Measurements from ENCODE around the gene TNFRSF8.

TNFRSF8 gene

DNA sequence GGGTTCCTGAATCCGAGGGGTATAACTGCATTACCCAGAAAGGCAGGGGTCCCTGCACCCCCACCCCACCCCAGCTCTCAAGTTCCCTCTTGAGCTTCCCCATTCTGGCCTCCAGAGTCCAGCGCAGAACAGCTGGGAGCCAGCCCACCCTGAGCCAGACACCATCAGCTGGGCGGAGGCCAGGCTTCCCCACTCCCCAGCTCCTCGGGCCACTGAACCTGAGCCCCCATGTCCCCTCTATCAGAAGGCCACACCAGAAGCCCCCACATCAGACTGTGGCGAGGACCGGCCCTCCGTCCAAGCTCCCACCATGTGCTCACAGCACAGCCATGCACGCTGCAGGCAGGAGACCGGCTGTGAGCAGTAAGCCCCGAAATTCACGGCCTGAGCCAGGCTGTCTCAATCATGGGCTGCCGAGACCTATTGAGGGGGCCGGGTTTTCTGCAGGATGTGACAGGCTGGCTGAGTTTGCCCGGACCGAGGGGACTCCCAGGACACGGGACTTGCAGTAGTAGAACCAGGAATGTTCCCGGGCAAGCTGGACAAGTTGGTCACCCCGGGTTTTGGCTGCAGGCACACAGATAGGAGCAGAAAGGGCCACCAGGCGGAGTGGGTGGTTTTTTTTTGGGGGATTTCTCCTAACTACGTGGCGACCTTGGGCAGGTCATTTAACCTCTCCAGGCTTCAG is 78.2 kb downstream of the TNFRSF8 start:
- Histone ChIP-seq H3F3A (ENCODE audit: insufficient read depth) (no peaks in the 10 kb centered on the region), H2AFZ (ENCODE audit: low read depth, low read length, severe bottlenecking) (no peak overlapping the region), H3K9me2 (replicated peaks; ENCODE audit: insufficient read depth, low read length) (no peaks in the 10 kb centered on the region), H3K27me3 (ENCODE audit: low read length) (no peaks in the 10 kb centered on the region), H3K4me2 (ENCODE audit: low read depth, low read length, poor library complexity, severe bottlenecking) (no peak overlapping the region), H3K79me2 (ENCODE audit: insufficient read depth, low read length) (no peaks in the 10 kb centered on the region), H3K27ac (ENCODE audit: low read depth, low read length) (no peak overlapping the region), H4K20me1 (ENCODE audit: low read depth, low read length) (no peaks in the 10 kb centered on the region), H3K36me3 (ENCODE audit: low read length) (no peaks in the 10 kb centered on the region), H3K9me3 (ENCODE audit: insufficient read depth, low read length) (no peaks in the 10 kb centered on the region), H3K9ac (ENCODE audit: low read length) (no peak overlapping the region), H3K4me3 (ENCODE audit: insufficient read depth, low read length, poor library complexity, severe bottlenecking) (no peak overlapping the region)
- TF ChIP-seq, protein P1, sequence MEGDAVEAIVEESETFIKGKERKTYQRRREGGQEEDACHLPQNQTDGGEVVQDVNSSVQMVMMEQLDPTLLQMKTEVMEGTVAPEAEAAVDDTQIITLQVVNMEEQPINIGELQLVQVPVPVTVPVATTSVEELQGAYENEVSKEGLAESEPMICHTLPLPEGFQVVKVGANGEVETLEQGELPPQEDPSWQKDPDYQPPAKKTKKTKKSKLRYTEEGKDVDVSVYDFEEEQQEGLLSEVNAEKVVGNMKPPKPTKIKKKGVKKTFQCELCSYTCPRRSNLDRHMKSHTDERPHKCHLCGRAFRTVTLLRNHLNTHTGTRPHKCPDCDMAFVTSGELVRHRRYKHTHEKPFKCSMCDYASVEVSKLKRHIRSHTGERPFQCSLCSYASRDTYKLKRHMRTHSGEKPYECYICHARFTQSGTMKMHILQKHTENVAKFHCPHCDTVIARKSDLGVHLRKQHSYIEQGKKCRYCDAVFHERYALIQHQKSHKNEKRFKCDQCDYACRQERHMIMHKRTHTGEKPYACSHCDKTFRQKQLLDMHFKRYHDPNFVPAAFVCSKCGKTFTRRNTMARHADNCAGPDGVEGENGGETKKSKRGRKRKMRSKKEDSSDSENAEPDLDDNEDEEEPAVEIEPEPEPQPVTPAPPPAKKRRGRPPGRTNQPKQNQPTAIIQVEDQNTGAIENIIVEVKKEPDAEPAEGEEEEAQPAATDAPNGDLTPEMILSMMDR (IDR thresholded peaks at IDR 0.05; ENCODE audit: insufficient read depth, low read length, poor library complexity, severe bottlenecking) = no peak
- no peak for TF ChIP-seq EZH2phosphoT487 (conservative IDR thresholded peaks at IDR 0.05; ENCODE audit: low read length)

DNA sequence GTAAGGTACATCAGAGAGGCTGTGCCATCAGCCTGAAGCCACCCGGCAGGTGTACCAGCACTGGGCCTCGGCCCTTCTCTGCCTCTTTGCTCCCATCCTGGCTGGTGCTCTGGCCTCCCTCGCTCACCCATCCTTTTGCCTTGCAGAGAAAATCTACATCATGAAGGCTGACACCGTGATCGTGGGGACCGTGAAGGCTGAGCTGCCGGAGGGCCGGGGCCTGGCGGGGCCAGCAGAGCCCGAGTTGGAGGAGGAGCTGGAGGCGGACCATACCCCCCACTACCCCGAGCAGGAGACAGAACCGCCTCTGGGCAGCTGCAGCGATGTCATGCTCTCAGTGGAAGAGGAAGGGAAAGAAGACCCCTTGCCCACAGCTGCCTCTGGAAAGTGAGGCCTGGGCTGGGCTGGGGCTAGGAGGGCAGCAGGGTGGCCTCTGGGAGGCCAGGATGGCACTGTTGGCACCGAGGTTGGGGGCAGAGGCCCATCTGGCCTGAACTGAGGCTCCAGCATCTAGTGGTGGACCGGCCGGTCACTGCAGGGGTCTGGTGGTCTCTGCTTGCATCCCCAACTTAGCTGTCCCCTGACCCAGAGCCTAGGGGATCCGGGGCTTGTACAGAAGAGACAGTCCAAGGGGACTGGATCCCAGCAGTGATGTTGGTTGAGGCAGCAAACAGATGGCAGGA is 79.2 kb downstream of the TNFRSF8 start:
- H3K27ac ChIP-seq (ENCODE audit: low read depth, low read length) = no peak overlapping the region
- H3K9ac ChIP-seq (ENCODE audit: low read length) = no peak overlapping the region
- H3K79me2 ChIP-seq (ENCODE audit: insufficient read depth, low read length) = no peaks in the 10 kb centered on the region
- no peaks in the 10 kb centered on the region for H3F3A ChIP-seq (ENCODE audit: insufficient read depth)
- H3K4me3 ChIP-seq (ENCODE audit: insufficient read depth, low read length, poor library complexity, severe bottlenecking) = no peak overlapping the region
- no peaks in the 10 kb centered on the region for H3K27me3 ChIP-seq (ENCODE audit: low read length)
- no peaks in the 10 kb centered on the region for H3K9me3 ChIP-seq (ENCODE audit: insufficient read depth, low read length)
- H3K9me2 ChIP-seq (replicated peaks; ENCODE audit: insufficient read depth, low read length) = no peaks in the 10 kb centered on the region
- no peak overlapping the region for H2AFZ ChIP-seq (ENCODE audit: low read depth, low read length, severe bottlenecking)
- H3K36me3 ChIP-seq (ENCODE audit: low read length) = no peaks in the 10 kb centered on the region
- no peaks in the 10 kb centered on the region for H4K20me1 ChIP-seq (ENCODE audit: low read depth, low read length)
- no peak overlapping the region for H3K4me2 ChIP-seq (ENCODE audit: low read depth, low read length, poor library complexity, severe bottlenecking)
- TF ChIP-seq, protein P1 (IDR thresholded peaks at IDR 0.05; ENCODE audit: insufficient read depth, low read length, poor library complexity, severe bottlenecking) = no peak
- TF ChIP-seq EZH2phosphoT487 (conservative IDR thresholded peaks at IDR 0.05; ENCODE audit: low read length) = no peak

DNA sequence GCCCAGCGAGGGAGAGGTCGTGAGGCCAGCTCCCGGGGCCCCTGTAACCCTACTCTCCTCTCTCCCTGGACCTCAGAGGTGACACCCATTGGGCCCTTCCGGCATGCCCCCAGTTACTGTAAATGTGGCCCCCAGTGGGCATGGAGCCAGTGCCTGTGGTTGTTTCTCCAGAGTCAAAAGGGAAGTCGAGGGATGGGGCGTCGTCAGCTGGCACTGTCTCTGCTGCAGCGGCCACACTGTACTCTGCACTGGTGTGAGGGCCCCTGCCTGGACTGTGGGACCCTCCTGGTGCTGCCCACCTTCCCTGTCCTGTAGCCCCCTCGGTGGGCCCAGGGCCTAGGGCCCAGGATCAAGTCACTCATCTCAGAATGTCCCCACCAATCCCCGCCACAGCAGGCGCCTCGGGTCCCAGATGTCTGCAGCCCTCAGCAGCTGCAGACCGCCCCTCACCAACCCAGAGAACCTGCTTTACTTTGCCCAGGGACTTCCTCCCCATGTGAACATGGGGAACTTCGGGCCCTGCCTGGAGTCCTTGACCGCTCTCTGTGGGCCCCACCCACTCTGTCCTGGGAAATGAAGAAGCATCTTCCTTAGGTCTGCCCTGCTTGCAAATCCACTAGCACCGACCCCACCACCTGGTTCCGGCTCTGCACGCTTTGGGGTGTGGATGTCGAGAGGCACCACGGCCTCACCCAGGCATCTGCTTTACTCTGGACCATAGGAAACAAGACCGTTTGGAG is 80.0 kb downstream of the TNFRSF8 start:
- TF ChIP-seq EZH2phosphoT487 (conservative IDR thresholded peaks at IDR 0.05; ENCODE audit: low read length) = no peak
- TF ChIP-seq, protein P1 (IDR thresholded peaks at IDR 0.05; ENCODE audit: insufficient read depth, low read length, poor library complexity, severe bottlenecking) = no peak
- Histone ChIP-seq H3K9ac (ENCODE audit: low read length) (peak overlapping the region; percentile 6; the same call in 1 of the 2 replicates), H3K27ac (ENCODE audit: low read depth, low read length) (0 out of 2 replicates have a peak overlapping the region, but pooled peaks have one; percentile 4), H3K9me2 (replicated peaks; ENCODE audit: insufficient read depth, low read length) (no peaks in the 10 kb centered on the region), H4K20me1 (ENCODE audit: low read depth, low read length) (no peaks in the 10 kb centered on the region), H3F3A (ENCODE audit: insufficient read depth) (no peaks in the 10 kb centered on the region), H3K4me3 (ENCODE audit: insufficient read depth, low read length, poor library complexity, severe bottlenecking) (no peak overlapping the region), H3K4me2 (ENCODE audit: low read depth, low read length, poor library complexity, severe bottlenecking) (peak overlapping the region; percentile 2), H3K27me3 (ENCODE audit: low read length) (no peaks in the 10 kb centered on the region), H3K79me2 (ENCODE audit: insufficient read depth, low read length) (no peaks in the 10 kb centered on the region), H3K36me3 (ENCODE audit: low read length) (no peaks in the 10 kb centered on the region), H3K9me3 (ENCODE audit: insufficient read depth, low read length) (no peaks in the 10 kb centered on the region), H2AFZ (ENCODE audit: low read depth, low read length, severe bottlenecking) (peak overlapping the region; percentile 79)

Data from SU-DHL-6 (cell line).